HEK293T (cell line): ENCODE results near the gene FOXQ1.

Experiments used
- ARNT ChIP-seq: fragments of 450-650 bp; IDR thresholded peaks from 2 replicates; pipeline ENCODE4 v1.6.1; 2017; ENCODE audit warnings: mild to moderate bottlenecking
- CTBP1 ChIP-seq: fragments of 450-650 bp; IDR thresholded peaks from 2 replicates; pipeline ENCODE4 v1.6.1; 2016; ENCODE audit warnings: borderline replicate concordance
- FOXM1 ChIP-seq: fragments of 450-650 bp; IDR thresholded peaks from 2 replicates; pipeline ENCODE4 v1.6.1; 2017; ENCODE audit warnings: mild to moderate bottlenecking, borderline replicate concordance
- SP1 ChIP-seq: fragments of 450-650 bp; IDR thresholded peaks from 2 replicates; pipeline ENCODE4 v1.6.1; 2017

DNA sequence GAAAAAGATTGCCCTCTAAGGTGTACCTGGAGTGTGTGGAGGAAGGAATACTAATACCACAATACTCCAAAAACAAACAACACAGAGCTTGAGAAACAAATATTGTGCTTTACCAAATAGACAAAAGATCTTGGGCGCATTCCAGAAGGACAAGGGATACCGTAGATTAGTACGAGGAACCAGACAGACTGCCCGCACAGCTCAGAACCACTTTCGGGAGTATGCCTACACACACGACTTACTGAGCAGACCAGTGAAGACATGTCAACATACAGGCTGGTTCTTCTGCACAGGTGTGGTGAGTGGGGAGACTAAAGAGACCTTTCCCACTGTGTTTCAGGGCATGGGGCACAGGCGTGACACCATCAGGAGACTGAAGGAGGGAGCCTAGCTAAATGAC, 15.8 kb upstream of the FOXQ1 start:
- TF ChIP-seq FOXM1 = no peak
- no peak for TF ChIP-seq ARNT
- no peak for TF ChIP-seq CTBP1
- no peak for TF ChIP-seq SP1
